ENCODE measurements around the gene CADM1.

Gene CADM1

GRCh38 chr11:115168686-115169085 is 335.5 kb downstream of the CADM1 start:
- no peaks in the 10 kb centered on the region for H3F3A ChIP-seq (ENCODE audit: insufficient read depth, low read length)
- H3K36me3 ChIP-seq (replicated peaks; ENCODE audit: insufficient read depth, low read length): no peaks in the 10 kb centered on the region
- no peak for DNase-seq
- H3K27me3 ChIP-seq (replicated peaks; ENCODE audit: insufficient read depth, low read length): no peaks in the 10 kb centered on the region
- no peaks in the 10 kb centered on the region for H3K9me2 ChIP-seq (replicated peaks; ENCODE audit: insufficient read depth, low read length)
- TF ChIP-seq EZH2phosphoT487 (IDR thresholded peaks at IDR 0.05; ENCODE audit: low read length) (no peak), EZH2 (optimal IDR thresholded peaks at IDR 0.05; ENCODE audit: low read depth, low read length) (no peak), CTCF (IDR thresholded peaks at IDR 0.05; ENCODE audit: low read length) (no peak)
- H3K27ac ChIP-seq (ENCODE audit: low read length): no peak overlapping the region
- H3K9me3 ChIP-seq (replicated peaks; ENCODE audit: insufficient read depth, low read length): no peaks in the 10 kb centered on the region
- H3K9ac ChIP-seq (ENCODE audit: low read length): no peak overlapping the region
- H2AFZ ChIP-seq (ENCODE audit: low read length): no peak overlapping the region
- no peaks in the 10 kb centered on the region for H4K20me1 ChIP-seq (ENCODE audit: insufficient read depth, low read length)
- H3K4me2 ChIP-seq (ENCODE audit: low read depth, low read length): no peak overlapping the region
- H3K4me3 ChIP-seq (ENCODE audit: low read length): no peak overlapping the region
- no peaks in the 10 kb centered on the region for H3K79me2 ChIP-seq (ENCODE audit: low read length)
- H3K4me1 ChIP-seq (ENCODE audit: low read length): no peaks in the 10 kb centered on the region

- DNase-seq: no peak
- H3K4me2 ChIP-seq (ENCODE audit: low read depth, low read length): no peak overlapping the region
These were observed 336.0 kb downstream of the CADM1 start for GRCh38 chr11:115168229-115168671.

GRCh38 chr11:115167456-115167855 is 336.8 kb downstream of the CADM1 start:
- Histone ChIP-seq H3K27me3 (replicated peaks; ENCODE audit: insufficient read depth, low read length) (no peaks in the 10 kb centered on the region), H3K4me1 (ENCODE audit: low read length) (no peaks in the 10 kb centered on the region), H3K79me2 (ENCODE audit: low read length) (no peaks in the 10 kb centered on the region), H3K9me3 (replicated peaks; ENCODE audit: insufficient read depth, low read length) (no peaks in the 10 kb centered on the region), H3K4me3 (ENCODE audit: low read length) (no peak overlapping the region), H3K27ac (ENCODE audit: low read length) (no peak overlapping the region), H3K36me3 (replicated peaks; ENCODE audit: insufficient read depth, low read length) (no peaks in the 10 kb centered on the region), H2AFZ (ENCODE audit: low read length) (no peak overlapping the region), H4K20me1 (ENCODE audit: insufficient read depth, low read length) (no peaks in the 10 kb centered on the region), H3K4me2 (ENCODE audit: low read depth, low read length) (no peak overlapping the region), H3K9ac (ENCODE audit: low read length) (no peak overlapping the region), H3K9me2 (replicated peaks; ENCODE audit: insufficient read depth, low read length) (no peaks in the 10 kb centered on the region), H3F3A (ENCODE audit: insufficient read depth, low read length) (no peaks in the 10 kb centered on the region)
- TF ChIP-seq EZH2phosphoT487 (IDR thresholded peaks at IDR 0.05; ENCODE audit: low read length): no peak
- no peak for TF ChIP-seq EZH2 (optimal IDR thresholded peaks at IDR 0.05; ENCODE audit: low read depth, low read length)
- TF ChIP-seq CTCF (IDR thresholded peaks at IDR 0.05; ENCODE audit: low read length): no peak
- no peak for DNase-seq

More at GRCh38 chr11:115168229-115168671, 336.0 kb downstream of the CADM1 start:
- H3K9me3 ChIP-seq (replicated peaks; ENCODE audit: insufficient read depth, low read length): no peaks in the 10 kb centered on the region
- no peaks in the 10 kb centered on the region for H3K9me2 ChIP-seq (replicated peaks; ENCODE audit: insufficient read depth, low read length)
- no peak overlapping the region for H3K9ac ChIP-seq (ENCODE audit: low read length)
- no peak for TF ChIP-seq EZH2 (optimal IDR thresholded peaks at IDR 0.05; ENCODE audit: low read depth, low read length)
- no peaks in the 10 kb centered on the region for H3K27me3 ChIP-seq (replicated peaks; ENCODE audit: insufficient read depth, low read length)
- H3K36me3 ChIP-seq (replicated peaks; ENCODE audit: insufficient read depth, low read length): no peaks in the 10 kb centered on the region
- no peaks in the 10 kb centered on the region for H3K79me2 ChIP-seq (ENCODE audit: low read length)
- no peaks in the 10 kb centered on the region for H3K4me1 ChIP-seq (ENCODE audit: low read length)
- H3F3A ChIP-seq (ENCODE audit: insufficient read depth, low read length): no peaks in the 10 kb centered on the region
- no peak overlapping the region for H3K4me3 ChIP-seq (ENCODE audit: low read length)
- H4K20me1 ChIP-seq (ENCODE audit: insufficient read depth, low read length): no peaks in the 10 kb centered on the region
- no peak overlapping the region for H3K27ac ChIP-seq (ENCODE audit: low read length)
- no peak overlapping the region for H2AFZ ChIP-seq (ENCODE audit: low read length)

GRCh38 chr11:115166820-115167219 is 337.4 kb downstream of the CADM1 start:
- Histone ChIP-seq H3K79me2 (ENCODE audit: low read length) (no peaks in the 10 kb centered on the region), H3F3A (ENCODE audit: insufficient read depth, low read length) (no peaks in the 10 kb centered on the region), H3K4me1 (ENCODE audit: low read length) (no peaks in the 10 kb centered on the region), H2AFZ (ENCODE audit: low read length) (no peak overlapping the region), H3K4me2 (ENCODE audit: low read depth, low read length) (no peak overlapping the region), H4K20me1 (ENCODE audit: insufficient read depth, low read length) (no peaks in the 10 kb centered on the region), H3K36me3 (replicated peaks; ENCODE audit: insufficient read depth, low read length) (no peaks in the 10 kb centered on the region), H3K27ac (ENCODE audit: low read length) (no peak overlapping the region), H3K9me3 (replicated peaks; ENCODE audit: insufficient read depth, low read length) (no peaks in the 10 kb centered on the region), H3K27me3 (replicated peaks; ENCODE audit: insufficient read depth, low read length) (no peaks in the 10 kb centered on the region), H3K9me2 (replicated peaks; ENCODE audit: insufficient read depth, low read length) (no peaks in the 10 kb centered on the region), H3K9ac (ENCODE audit: low read length) (no peak overlapping the region), H3K4me3 (ENCODE audit: low read length) (no peak overlapping the region)
- no peak for DNase-seq
- TF ChIP-seq EZH2 (optimal IDR thresholded peaks at IDR 0.05; ENCODE audit: low read depth, low read length) (no peak), CTCF (IDR thresholded peaks at IDR 0.05; ENCODE audit: low read length) (no peak), EZH2phosphoT487 (IDR thresholded peaks at IDR 0.05; ENCODE audit: low read length) (no peak)
